Gastrocnemius medialis (tissue), 4 donors: Measurements from ENCODE around the gene GALNT10. TPM values are rescaled to one million over a fixed set of nuclear protein-coding genes. Genes with fewer than 3 reads are reported as not detected.

Experiments
- ATAC-seq, 2 donors: fragments of 150-250 bp; one replicate each; pipeline ENCODE4 v1.9.1; 2016
- DNase-seq, 2 donors: peaks; one replicate each; pipeline ENCODE4 v3.0.0-alpha.2; 2019
- H3K27ac ChIP-seq, 4 donors: fragments of 200-600 bp; sonication (generic); 1 replicate in 1 of 4; 2 replicates in 3 of 4; pipeline ENCODE4 v1.5.1; 2016 to 2018; ENCODE audit warnings: mild to moderate bottlenecking in 2 of 4, moderate library complexity in 1 of 4
- H3K27me3 ChIP-seq, 3 donors: fragments of 200-600 bp; sonication (generic) in 2 of 3; 1 replicate in 1 of 3; 2 replicates in 2 of 3; pipeline versions ENCODE4 v1.5.1 to v1.6.0; 2016 to 2019; ENCODE audit warnings: mild to moderate bottlenecking in 1 of 3, moderate library complexity in 1 of 3
- H3K36me3 ChIP-seq, 2 donors: fragments of 200-600 bp; sonication (generic) in 1 of 2; one replicate each; pipeline ENCODE4 v1.5.1; 2017 to 2018
- H3K4me1 ChIP-seq, 2 donors: fragments of 200-600 bp; sonication (generic) in 1 of 2; one replicate each; pipeline ENCODE4 v1.5.1; 2016 to 2017; ENCODE audit warnings: mild to moderate bottlenecking in 2 of 2
- H3K4me3 ChIP-seq, 4 donors: fragments of 200-600 bp; sonication (generic) in 3 of 4; 1 replicate in 1 of 4; 2 replicates in 3 of 4; pipeline ENCODE4 v1.5.1; 2016 to 2019; ENCODE audit warnings: mild to moderate bottlenecking in 2 of 4
- H3K9me3 ChIP-seq, 3 donors: fragments of 200-600 bp; sonication (generic) in 2 of 3; 1 replicate in 1 of 3; 2 replicates in 2 of 3; pipeline ENCODE4 v1.5.1; 2016 to 2019
- CTCF ChIP-seq, 5 experiments: fragments of 450-650 bp in 3 of 5; fragments of 200-600 bp in 2 of 5; sonication (generic) in 2 of 5; IDR thresholded peaks in 4 of 5; conservative IDR thresholded peaks in 1 of 5; 1 replicate in 4 of 5; 2 replicates in 1 of 5; pipeline ENCODE4 v1.5.1; 2016 to 2019; ENCODE audit warnings: antibody characterized with exemption in 5 of 5, mild to moderate bottlenecking in 3 of 5, moderate library complexity in 3 of 5
- POLR2A ChIP-seq, 2 donors: fragments of 450-650 bp; IDR thresholded peaks; one replicate each; pipeline ENCODE4 v1.6.1; 2017; ENCODE audit warnings: antibody characterized with exemption in 2 of 2, mild to moderate bottlenecking in 2 of 2, moderate library complexity in 2 of 2
- in situ Hi-C, 4 donors: fragments of 200-750 bp; cut with MboI; loops; one replicate each; pipeline versions ENCODE4 v1.15.0 to v1.8.0; 2017; ENCODE audit warnings: low sequenced_read_pairs in 4 of 4
- intact Hi-C: fragments of 100-400 bp; cut with DNase I; formaldehyde crosslinking; loops from one replicate; pipeline ENCODE4 v1.15.1; 2023; ENCODE audit warnings: low total_unique reads
- total RNA-seq, 4 donors: library from RNA; depleted of rRNA; stranded (reverse); fragments of >200 nt; gene quantifications; one replicate each; pipeline versions ENCODE4 v1.1.0 to v1.2.3, GENCODE V29; 2016

Gene GALNT10
- total RNA-seq, 4 donors from 2014 or later = 6.1 to 9.9 (median 6.4) TPM

DNA sequence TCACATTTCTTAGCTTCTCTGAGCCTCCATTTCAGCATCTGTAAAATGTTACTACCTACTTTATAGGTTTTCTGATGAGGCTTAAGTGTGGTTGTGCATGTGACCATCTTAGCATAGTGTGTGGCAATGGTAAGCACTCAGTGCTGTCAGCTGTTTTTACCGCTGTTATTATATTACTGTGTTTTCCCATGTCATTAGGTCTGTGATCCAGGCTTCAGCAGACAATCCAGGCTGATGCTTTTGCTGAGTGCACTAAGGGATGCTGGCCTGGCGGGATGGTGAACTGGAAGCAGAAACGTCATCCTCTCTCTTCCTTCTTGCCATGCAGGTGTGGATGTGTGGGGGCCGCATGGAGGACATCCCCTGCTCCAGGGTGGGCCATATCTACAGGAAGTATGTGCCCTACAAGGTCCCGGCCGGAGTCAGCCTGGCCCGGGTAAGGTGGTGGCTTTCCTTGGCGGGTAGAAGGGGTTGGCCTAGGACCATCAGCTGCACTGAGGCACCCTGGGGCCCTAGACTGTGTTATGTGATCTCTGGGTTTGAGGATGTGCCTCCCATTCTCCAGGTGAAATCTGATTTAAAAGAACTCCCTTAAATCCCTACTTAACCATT lies 213.3 kb downstream of the GALNT10 start:
- no peak for ATAC-seq
- in situ Hi-C loops = loop anchor here (5.0 to 25.0 kb wide), 4 partner anchors 209 to 332 kb away; partner anchors contain the start of gene GALNT10 (in 2 of the 4)
- Histone ChIP-seq H3K4me1 (peaks cover 0 to 3% of the 10 kb centered on the region in 2 donors), H3K27ac (no peak overlapping the region), H3K4me3 (no peak overlapping the region), H3K27me3 (no peaks in the 10 kb centered on the region), H3K9me3 (no peaks in the 10 kb centered on the region), H3K36me3 (no peaks in the 10 kb centered on the region)
- no peak for TF ChIP-seq POLR2A (IDR thresholded peaks at IDR 0.05)
- no peak for TF ChIP-seq CTCF (IDR thresholded peaks at IDR 0.05 in 4 of 5, conservative IDR thresholded peaks at IDR 0.05 in 1 of 5)
- DNase-seq = no peak
- intact Hi-C loops = loop anchor here (5.0 to 10.0 kb wide), 2 partner anchors 212 to 429 kb away; partner anchors contain the start of gene GALNT10

DNA sequence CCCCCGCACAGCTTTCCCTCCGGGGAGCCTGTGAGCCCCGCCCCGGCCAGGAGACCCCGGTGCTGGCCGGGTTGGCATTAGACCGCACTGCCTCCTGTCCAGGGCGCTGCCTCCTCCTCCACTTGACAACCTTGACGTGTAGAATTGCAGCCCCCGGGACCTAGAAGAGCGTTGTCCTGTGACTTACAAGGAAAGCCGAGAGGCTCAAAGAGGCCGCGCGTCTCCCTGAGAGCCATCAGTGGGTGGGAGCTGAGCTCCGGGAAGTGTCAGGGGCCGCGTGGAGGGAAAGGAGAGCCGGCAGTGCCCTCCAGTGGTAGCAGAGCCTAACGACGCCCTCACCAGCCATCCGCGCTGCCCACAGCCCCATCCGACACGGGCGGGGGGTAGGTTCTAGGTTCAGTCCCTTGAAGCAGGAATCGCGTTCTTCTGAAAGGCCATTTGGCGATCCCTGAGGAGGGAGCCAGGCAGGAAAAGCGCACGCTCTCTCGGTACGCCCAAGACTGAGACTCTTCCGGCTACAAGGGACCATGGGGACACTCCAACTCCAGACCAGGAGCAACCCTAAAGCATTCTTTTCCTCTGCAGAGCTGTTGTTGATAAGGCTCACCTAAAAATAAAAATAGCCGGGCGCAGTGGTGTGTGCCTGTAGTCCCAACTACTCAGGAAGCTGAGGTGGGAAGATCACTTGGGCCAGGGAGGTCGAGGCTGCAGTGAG lies 214.7 kb downstream of the GALNT10 start:
- Histone ChIP-seq H3K9me3 (no peaks in the 10 kb centered on the region), H3K4me3 (peak overlapping the region; percentile 38 to 54 (median 44)), H3K4me1 (peaks cover 0 to 3% of the 10 kb centered on the region in 2 donors), H3K36me3 (peaks cover 0 to under 1% of the 10 kb centered on the region in 2 donors), H3K27ac (no peak overlapping the region), H3K27me3 (no peaks in the 10 kb centered on the region)
- peak; percentile 84 to 90 for ATAC-seq
- peak; percentile 53 to 62 for DNase-seq
- TF ChIP-seq CTCF (IDR thresholded peaks at IDR 0.05 in 4 of 5, conservative IDR thresholded peaks at IDR 0.05 in 1 of 5) = peak; percentile 78 to 89 (median 85)
- TF ChIP-seq POLR2A (IDR thresholded peaks at IDR 0.05) = no peak
- in situ Hi-C loops (loop anchor here in 3 of 4 donors (5.0 to 25.0 kb wide), 4 partner anchors 210 to 333 kb away; partner anchors contain the start of gene GALNT10 (in 2 of the 3)), intact Hi-C loops (loop anchor here (1.0 to 10.0 kb wide), 2 partner anchors 333 to 430 kb away; no protein-coding TSS in a partner anchor)

GRCh38 chr5:154406231-154406630 lies 215.7 kb downstream of the GALNT10 start:
- in situ Hi-C loops = loop anchor here in 3 of 4 donors (5.0 to 25.0 kb wide), 4 partner anchors 211 to 334 kb away; partner anchors contain the start of gene GALNT10 (in 2 of the 3)
- H3K4me1 ChIP-seq = peaks cover 0 to 3% of the 10 kb centered on the region in 2 donors
- ATAC-seq = no peak
- H3K4me3 ChIP-seq = no peak overlapping the region
- DNase-seq = no peak
- H3K27me3 ChIP-seq = no peaks in the 10 kb centered on the region
- intact Hi-C loops = loop anchor here (10.0 kb wide), 1 partner anchor 431 kb away; no protein-coding TSS in a partner anchor
- peaks cover 0 to 5% of the 10 kb centered on the region in 2 donors for H3K36me3 ChIP-seq
- no peak overlapping the region for H3K27ac ChIP-seq
- no peak for TF ChIP-seq CTCF (IDR thresholded peaks at IDR 0.05 in 4 of 5, conservative IDR thresholded peaks at IDR 0.05 in 1 of 5)
- no peak for TF ChIP-seq POLR2A (IDR thresholded peaks at IDR 0.05)
- no peaks in the 10 kb centered on the region for H3K9me3 ChIP-seq

- TF ChIP-seq CTCF (IDR thresholded peaks at IDR 0.05 in 4 of 5, conservative IDR thresholded peaks at IDR 0.05 in 1 of 5) (no peak), POLR2A (IDR thresholded peaks at IDR 0.05) (no peak)
- peaks cover 0 to 3% of the 10 kb centered on the region in 2 donors for H3K4me1 ChIP-seq
- H3K4me3 ChIP-seq = no peak overlapping the region
- DNase-seq (no peak), ATAC-seq (no peak)
- H3K27me3 ChIP-seq = no peaks in the 10 kb centered on the region
- no peak overlapping the region for H3K27ac ChIP-seq
- H3K9me3 ChIP-seq = no peaks in the 10 kb centered on the region
- in situ Hi-C loops (loop anchor here in 3 of 4 donors (5.0 to 25.0 kb wide), 4 partner anchors 212 to 335 kb away; partner anchors contain the start of gene GALNT10 (in 2 of the 3)), intact Hi-C loops (loop anchor here (10.0 kb wide), 1 partner anchor 432 kb away; no protein-coding TSS in a partner anchor)
- peaks cover 0 to 5% of the 10 kb centered on the region in 2 donors for H3K36me3 ChIP-seq
Observed at GRCh38 chr5:154406826-154407225, 216.3 kb downstream of the GALNT10 start.
